HepG2 (cell line): ENCODE results near the gene C20orf144. TPM values are rescaled to one million over a fixed set of nuclear protein-coding genes. Genes with fewer than 3 reads are reported as not detected.
A peak's percentile ranks its signal among the peaks of the same experiment; 100 is the strongest.

ENCODE experiments used
- CHCHD3 ChIP-seq: sonication (generic); formaldehyde crosslinking; IDR thresholded peaks from 2 replicates; pipeline ENCODE4 v1.8.0; 2022; ENCODE audit warnings: mild to moderate bottlenecking, missing genetic modification reagents, moderate library complexity
- EHMT2 ChIP-seq: fragments of 200-600 bp; sonication (generic); IDR thresholded peaks from 2 replicates; pipeline ENCODE4 v1.7.0; 2017; ENCODE audit warnings: antibody characterized with exemption, low read depth, low read length, borderline replicate concordance
- NFATC3 ChIP-seq: sonication (generic); formaldehyde crosslinking; IDR thresholded peaks from 2 replicates; pipeline ENCODE4 v1.5.1; 2020; ENCODE audit warnings: mild to moderate bottlenecking, missing genetic modification reagents
- NPAS2 ChIP-seq: sonication (generic); formaldehyde crosslinking; IDR thresholded peaks from 2 replicates; pipeline ENCODE4 v1.8.0; 2022; ENCODE audit warnings: mild to moderate bottlenecking, missing genetic modification reagents, borderline replicate concordance
- PPARG ChIP-seq: conservative IDR thresholded peaks from 2 replicates; pipeline ENCODE4 v1.6.1; 2016; ENCODE audit warnings: missing biosample characterization, missing genetic modification reagents
- SETDB1 ChIP-seq: sonication (generic); formaldehyde crosslinking; IDR thresholded peaks from 2 replicates; pipeline ENCODE4 v1.5.1; 2020; ENCODE audit warnings: missing genetic modification reagents, mild to moderate bottlenecking, borderline replicate concordance
- ZFAT ChIP-seq: sonication (generic); formaldehyde crosslinking; conservative IDR thresholded peaks from 2 replicates; pipeline ENCODE4 v1.8.1; 2023; ENCODE audit warnings: missing genetic modification reagents, inconsistent platforms
- ZNF207 ChIP-seq: fragments of 450-650 bp; IDR thresholded peaks from 2 replicates; pipeline ENCODE4 v1.6.1; 2016; ENCODE audit warnings: antibody characterized with exemption, borderline replicate concordance
- ZNF230 ChIP-seq: sonication (generic); formaldehyde crosslinking; IDR thresholded peaks from 2 replicates; pipeline ENCODE4 v1.4.0; 2020; ENCODE audit warnings: mild to moderate bottlenecking, missing genetic modification reagents
- ZNF383 ChIP-seq: sonication (generic); formaldehyde crosslinking; IDR thresholded peaks from 2 replicates; pipeline ENCODE4 v1.4.0; 2020; ENCODE audit warnings: missing genetic modification reagents, mild to moderate bottlenecking, borderline replicate concordance
- ZNF430 ChIP-seq: sonication (generic); formaldehyde crosslinking; IDR thresholded peaks from 2 replicates; pipeline ENCODE4 v1.9.0; 2021; ENCODE audit warnings: mild to moderate bottlenecking, missing genetic modification reagents
- ZNF547 ChIP-seq: sonication (generic); formaldehyde crosslinking; IDR thresholded peaks from 2 replicates; pipeline ENCODE4 v1.5.1; 2020; ENCODE audit warnings: mild to moderate bottlenecking, missing genetic modification reagents
- ZNF605 ChIP-seq: sonication (generic); formaldehyde crosslinking; IDR thresholded peaks from 2 replicates; pipeline ENCODE4 v1.8.0; 2022; ENCODE audit warnings: mild to moderate bottlenecking, missing genetic modification reagents
- ZNF660 ChIP-seq: sonication (generic); formaldehyde crosslinking; IDR thresholded peaks from 2 replicates; pipeline ENCODE4 v1.5.1; 2020; ENCODE audit warnings: mild to moderate bottlenecking, low read depth, missing genetic modification reagents, borderline replicate concordance
- ZNF878 ChIP-seq: sonication (generic); formaldehyde crosslinking; IDR thresholded peaks from 2 replicates; pipeline ENCODE4 v1.8.1; 2023; ENCODE audit warnings: mild to moderate bottlenecking, missing genetic modification reagents, moderate library complexity
- ZNF891 ChIP-seq: sonication (generic); formaldehyde crosslinking; IDR thresholded peaks from 2 replicates; pipeline ENCODE4 v1.5.0; 2020; ENCODE audit warnings: mild to moderate bottlenecking, missing genetic modification reagents
- polyA plus RNA-seq, 8 experiments: library from polyadenylated mRNA; depleted of rRNA in 3 of 8; stranded (reverse) in 7 of 8; unstranded in 1 of 8; fragments of >200 nt; fragmentation: Illumina TruSeq in 4 of 8; extraction: Trizol in 4 of 8; gene quantifications; 2 replicates each; pipeline versions ENCODE4 v1.2.1 to v1.2.3, GENCODE V29; 2011 to 2016; ENCODE audit warnings: low read depth in 4 of 8, missing spikeins in 1 of 8, mixed read lengths in 1 of 8; ENCODE audit not compliant: insufficient read depth in 1 of 8
- total RNA-seq, 5 experiments: library from RNA; depleted of rRNA; stranded (reverse); fragments of >200 nt; fragmentation: Illumina TruSeq; extraction: Trizol; gene quantifications; 2 replicates each; pipeline ENCODE4 v1.2.3, GENCODE V29; 2016; ENCODE audit warnings: low read depth in 1 of 5
- TF ChIP-seq, protein P1 (sequence below): sonication (generic); formaldehyde crosslinking; IDR thresholded peaks from 2 replicates; pipeline ENCODE4 v1.5.0; 2020; ENCODE audit warnings: missing genetic modification reagents
- TF ChIP-seq, protein P2 (sequence below): sonication (generic); formaldehyde crosslinking; conservative IDR thresholded peaks from 2 replicates; pipeline ENCODE4 v1.5.0; 2020; ENCODE audit warnings: missing genetic modification reagents
- TF ChIP-seq, protein P3 (sequence below): sonication (generic); formaldehyde crosslinking; IDR thresholded peaks from 2 replicates; pipeline ENCODE4 v1.8.1; 2023; ENCODE audit warnings: missing genetic modification reagents, mild to moderate bottlenecking, borderline replicate concordance
- TF ChIP-seq, protein P4 (sequence below): sonication (generic); formaldehyde crosslinking; IDR thresholded peaks from 2 replicates; pipeline ENCODE4 v1.5.0; 2020; ENCODE audit warnings: mild to moderate bottlenecking, missing genetic modification reagents, borderline replicate concordance
- TF ChIP-seq, protein P5 (sequence below): IDR thresholded peaks from 2 replicates; pipeline ENCODE4 v1.6.1; 2016; ENCODE audit warnings: mild to moderate bottlenecking, missing biosample characterization, missing genetic modification reagents
- TF ChIP-seq, protein P6 (sequence below): sonication (generic); formaldehyde crosslinking; IDR thresholded peaks from 2 replicates; pipeline ENCODE4 v1.5.0; 2020; ENCODE audit warnings: missing genetic modification reagents, mild to moderate bottlenecking, borderline replicate concordance

The C20orf144 gene
- total and polyA plus RNA-seq, 2 of the 13 experiments (the other 11 are each of a cell fraction or from before 2014, with no cell fraction given): 0.09 to 0.16 TPM

DNA sequence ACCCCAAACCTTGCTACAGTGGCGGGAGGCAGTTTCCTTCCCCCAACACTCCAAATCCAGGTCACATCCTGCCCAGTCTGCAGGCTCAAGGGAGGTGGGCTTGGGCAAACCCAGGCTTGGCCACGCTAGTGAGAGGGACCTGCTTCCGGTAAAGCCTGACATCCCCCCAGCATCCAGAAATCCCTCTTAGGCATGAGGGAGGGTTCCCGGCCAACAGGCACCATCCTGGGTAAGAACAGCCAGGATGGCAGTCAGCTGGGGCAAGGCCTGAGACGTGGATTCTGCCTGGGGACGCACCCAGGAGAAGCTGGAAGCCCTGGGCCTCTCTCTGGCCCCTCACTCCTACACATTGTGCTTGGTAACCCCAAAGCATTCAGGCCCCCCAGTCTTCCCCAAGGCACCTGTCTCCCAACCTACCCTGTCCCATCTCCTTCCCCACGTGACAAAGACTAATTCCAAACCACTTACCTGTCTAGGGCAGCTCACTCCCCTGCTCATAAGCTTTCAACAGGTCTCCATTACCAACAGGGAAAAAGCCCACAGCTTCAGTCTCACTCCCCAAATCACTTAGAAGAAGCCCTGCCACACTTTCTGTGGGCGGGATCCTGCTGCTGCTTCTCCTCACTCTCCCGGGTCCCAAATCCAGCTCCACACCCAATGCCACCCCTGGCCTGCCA, 2.1 kb downstream of the C20orf144 start (continued):
- TF ChIP-seq, protein P1, sequence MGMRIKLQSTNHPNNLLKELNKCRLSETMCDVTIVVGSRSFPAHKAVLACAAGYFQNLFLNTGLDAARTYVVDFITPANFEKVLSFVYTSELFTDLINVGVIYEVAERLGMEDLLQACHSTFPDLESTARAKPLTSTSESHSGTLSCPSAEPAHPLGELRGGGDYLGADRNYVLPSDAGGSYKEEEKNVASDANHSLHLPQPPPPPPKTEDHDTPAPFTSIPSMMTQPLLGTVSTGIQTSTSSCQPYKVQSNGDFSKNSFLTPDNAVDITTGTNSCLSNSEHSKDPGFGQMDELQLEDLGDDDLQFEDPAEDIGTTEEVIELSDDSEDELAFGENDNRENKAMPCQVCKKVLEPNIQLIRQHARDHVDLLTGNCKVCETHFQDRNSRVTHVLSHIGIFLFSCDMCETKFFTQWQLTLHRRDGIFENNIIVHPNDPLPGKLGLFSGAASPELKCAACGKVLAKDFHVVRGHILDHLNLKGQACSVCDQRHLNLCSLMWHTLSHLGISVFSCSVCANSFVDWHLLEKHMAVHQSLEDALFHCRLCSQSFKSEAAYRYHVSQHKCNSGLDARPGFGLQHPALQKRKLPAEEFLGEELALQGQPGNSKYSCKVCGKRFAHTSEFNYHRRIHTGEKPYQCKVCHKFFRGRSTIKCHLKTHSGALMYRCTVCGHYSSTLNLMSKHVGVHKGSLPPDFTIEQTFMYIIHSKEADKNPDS (CRISPR knock-in tag): peak; percentile 90
- TF ChIP-seq ZNF230 (CRISPR knock-in tag) (0 out of 2 replicates have a peak, but pooled peaks have one; percentile 23), ZFAT (0 out of 2 replicates have a peak, but pooled peaks have one; percentile 47), SETDB1 (CRISPR knock-in tag) (no peak), CHCHD3 (CRISPR knock-in tag) (no peak), NFATC3 (CRISPR knock-in tag) (0 out of 2 replicates have a peak, but pooled peaks have one; percentile 72), ZNF660 (CRISPR knock-in tag) (no peak), ZNF207 (no peak), ZNF430 (CRISPR knock-in tag) (0 out of 2 replicates have a peak, but pooled peaks have one; percentile 6), ZNF383 (0 out of 2 replicates have a peak, but pooled peaks have one; percentile 4), ZNF878 (CRISPR knock-in tag) (no peak), ZNF891 (CRISPR knock-in tag) (no peak), NPAS2 (CRISPR knock-in tag) (no peak), ZNF605 (CRISPR knock-in tag) (0 out of 2 replicates have a peak, but pooled peaks have one; percentile 13), ZNF547 (CRISPR knock-in tag) (peak; percentile 3; the same call in 1 of the 2 replicates), EHMT2 (no peak), PPARG (CRISPR knock-in tag) (no peak)
- TF ChIP-seq, protein P2, sequence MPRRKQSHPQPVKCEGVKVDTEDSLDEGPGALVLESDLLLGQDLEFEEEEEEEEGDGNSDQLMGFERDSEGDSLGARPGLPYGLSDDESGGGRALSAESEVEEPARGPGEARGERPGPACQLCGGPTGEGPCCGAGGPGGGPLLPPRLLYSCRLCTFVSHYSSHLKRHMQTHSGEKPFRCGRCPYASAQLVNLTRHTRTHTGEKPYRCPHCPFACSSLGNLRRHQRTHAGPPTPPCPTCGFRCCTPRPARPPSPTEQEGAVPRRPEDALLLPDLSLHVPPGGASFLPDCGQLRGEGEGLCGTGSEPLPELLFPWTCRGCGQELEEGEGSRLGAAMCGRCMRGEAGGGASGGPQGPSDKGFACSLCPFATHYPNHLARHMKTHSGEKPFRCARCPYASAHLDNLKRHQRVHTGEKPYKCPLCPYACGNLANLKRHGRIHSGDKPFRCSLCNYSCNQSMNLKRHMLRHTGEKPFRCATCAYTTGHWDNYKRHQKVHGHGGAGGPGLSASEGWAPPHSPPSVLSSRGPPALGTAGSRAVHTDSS (CRISPR knock-in tag): 0 out of 2 replicates have a peak, but pooled peaks have one; percentile 97
- TF ChIP-seq, protein P3, sequence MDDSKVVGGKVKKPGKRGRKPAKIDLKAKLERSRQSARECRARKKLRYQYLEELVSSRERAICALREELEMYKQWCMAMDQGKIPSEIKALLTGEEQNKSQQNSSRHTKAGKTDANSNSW (CRISPR knock-in tag): peak; percentile 41; the same call in 1 of the 2 replicates
- TF ChIP-seq, protein P4, sequence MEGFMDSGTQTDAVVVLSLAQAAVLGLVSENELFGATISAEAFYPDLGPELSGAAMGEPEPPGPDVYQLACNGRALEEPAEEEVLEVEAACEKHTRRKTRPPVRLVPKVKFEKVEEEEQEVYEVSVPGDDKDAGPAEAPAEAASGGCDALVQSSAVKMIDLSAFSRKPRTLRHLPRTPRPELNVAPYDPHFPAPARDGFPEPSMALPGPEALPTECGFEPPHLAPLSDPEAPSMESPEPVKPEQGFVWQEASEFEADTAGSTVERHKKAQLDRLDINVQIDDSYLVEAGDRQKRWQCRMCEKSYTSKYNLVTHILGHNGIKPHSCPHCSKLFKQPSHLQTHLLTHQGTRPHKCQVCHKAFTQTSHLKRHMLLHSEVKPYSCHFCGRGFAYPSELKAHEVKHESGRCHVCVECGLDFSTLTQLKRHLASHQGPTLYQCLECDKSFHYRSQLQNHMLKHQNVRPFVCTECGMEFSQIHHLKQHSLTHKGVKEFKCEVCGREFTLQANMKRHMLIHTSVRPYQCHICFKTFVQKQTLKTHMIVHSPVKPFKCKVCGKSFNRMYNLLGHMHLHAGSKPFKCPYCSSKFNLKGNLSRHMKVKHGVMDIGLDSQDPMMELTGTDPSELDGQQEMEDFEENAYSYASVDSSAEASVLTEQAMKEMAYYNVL (CRISPR knock-in tag): no peak
- TF ChIP-seq, protein P5, sequence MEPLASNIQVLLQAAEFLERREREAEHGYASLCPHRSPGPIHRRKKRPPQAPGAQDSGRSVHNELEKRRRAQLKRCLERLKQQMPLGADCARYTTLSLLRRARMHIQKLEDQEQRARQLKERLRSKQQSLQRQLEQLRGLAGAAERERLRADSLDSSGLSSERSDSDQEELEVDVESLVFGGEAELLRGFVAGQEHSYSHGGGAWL (CRISPR knock-in tag): 0 out of 2 replicates have a peak, but pooled peaks have one; percentile 21
- TF ChIP-seq, protein P6, sequence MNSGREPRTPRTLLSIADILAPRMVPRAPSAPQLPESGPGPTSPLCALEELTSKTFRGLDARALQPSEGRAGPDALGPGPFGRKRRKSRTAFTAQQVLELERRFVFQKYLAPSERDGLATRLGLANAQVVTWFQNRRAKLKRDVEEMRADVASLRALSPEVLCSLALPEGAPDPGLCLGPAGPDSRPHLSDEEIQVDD: 0 out of 2 replicates have a peak, but pooled peaks have one; percentile 26
